ENCODE results near the gene FUT8.

FUT8 gene

DNA sequence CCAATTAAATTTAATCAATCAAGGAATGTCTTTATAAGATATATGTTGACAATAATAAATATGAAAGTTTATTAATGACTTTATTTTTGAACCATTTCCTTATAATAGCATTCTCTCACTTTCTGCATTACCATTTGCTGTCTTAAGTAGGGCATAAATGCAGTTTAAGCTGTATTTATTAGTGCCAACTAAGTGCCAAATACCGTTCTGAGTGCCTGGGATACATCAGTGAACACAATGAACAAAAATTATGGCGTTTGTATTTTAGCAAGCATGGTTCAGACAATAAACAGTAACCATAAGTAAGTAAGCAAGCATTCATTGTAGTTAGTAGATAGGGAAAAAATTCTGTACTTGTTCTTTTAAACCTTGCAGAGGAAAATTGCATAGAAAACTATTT is 145.8 kb downstream of the FUT8 start:
- no peak for DNase-seq (ENCODE audit: low spot score)

DNA sequence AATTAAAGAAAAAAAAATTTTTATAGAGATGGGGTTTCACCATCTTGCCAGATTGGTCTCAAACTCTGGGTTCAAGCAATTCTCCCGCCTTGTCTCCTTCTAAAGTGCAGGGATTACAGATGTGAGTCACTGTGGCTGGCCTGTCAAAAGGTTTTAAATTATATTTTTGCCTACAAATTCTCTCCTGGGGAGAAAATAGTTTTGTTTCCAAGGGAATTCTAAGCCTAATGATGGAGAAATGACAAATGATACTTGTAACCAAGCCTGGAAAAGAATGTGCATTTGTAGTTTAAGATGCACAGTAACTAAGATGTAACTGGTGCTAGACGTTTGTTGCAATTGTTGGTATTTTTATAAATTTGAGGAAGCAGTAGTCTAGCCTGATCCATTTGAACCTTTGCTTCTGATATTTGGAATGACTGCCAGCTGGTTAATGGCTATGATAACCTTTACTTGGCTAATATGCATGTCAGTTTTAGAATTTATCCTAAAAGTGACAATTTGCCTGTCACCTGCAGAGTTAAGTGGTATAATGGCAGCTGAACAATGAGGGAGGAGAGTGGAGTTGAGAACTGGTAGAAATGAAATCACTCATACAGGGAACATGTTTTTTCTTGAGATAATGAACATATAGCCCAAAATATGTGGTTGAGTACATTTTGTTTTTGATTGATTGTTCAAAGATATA is 148.0 kb downstream of the FUT8 start:
- no peak for DNase-seq (ENCODE audit: low spot score)

DNA sequence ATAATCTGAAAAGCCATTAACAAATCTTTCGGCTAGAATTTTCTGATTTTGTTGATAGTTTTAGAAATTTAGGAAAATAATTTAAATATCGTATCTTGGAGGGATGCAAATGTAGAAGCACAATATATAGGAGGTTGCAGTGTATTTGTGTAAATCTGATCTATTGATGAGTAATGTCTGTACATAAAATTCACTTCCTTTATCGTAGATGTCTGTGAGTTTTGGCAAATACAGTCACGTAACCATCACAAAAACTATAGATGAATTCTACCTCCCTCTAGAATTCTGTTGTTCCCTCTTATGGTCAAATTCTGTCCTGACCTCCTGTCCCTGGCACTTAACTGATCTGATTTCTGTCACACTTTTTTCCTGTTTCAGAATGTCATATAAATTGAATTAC is 151.8 kb downstream of the FUT8 start:
- no peak for DNase-seq (ENCODE audit: low spot score)

DNA sequence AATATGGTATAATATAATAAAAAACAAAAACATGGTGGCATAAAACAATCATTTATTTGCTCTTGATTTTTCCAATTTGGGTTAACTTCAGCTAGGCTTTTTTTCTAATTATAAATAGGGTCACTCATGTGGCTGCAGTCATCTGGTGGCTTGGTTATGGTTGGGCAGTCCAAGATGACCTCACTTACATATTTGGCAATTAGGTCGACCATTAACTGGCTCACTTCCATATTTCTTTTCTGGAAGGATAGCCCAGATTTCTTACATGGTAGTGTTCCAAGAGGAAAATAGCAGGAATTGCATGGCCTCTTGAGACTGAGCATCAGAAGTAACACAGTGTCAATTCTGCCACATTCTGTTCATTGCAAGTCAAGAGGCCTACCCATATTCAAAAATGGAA is 153.4 kb downstream of the FUT8 start:
- DNase-seq (ENCODE audit: low spot score), result no peak

DNA sequence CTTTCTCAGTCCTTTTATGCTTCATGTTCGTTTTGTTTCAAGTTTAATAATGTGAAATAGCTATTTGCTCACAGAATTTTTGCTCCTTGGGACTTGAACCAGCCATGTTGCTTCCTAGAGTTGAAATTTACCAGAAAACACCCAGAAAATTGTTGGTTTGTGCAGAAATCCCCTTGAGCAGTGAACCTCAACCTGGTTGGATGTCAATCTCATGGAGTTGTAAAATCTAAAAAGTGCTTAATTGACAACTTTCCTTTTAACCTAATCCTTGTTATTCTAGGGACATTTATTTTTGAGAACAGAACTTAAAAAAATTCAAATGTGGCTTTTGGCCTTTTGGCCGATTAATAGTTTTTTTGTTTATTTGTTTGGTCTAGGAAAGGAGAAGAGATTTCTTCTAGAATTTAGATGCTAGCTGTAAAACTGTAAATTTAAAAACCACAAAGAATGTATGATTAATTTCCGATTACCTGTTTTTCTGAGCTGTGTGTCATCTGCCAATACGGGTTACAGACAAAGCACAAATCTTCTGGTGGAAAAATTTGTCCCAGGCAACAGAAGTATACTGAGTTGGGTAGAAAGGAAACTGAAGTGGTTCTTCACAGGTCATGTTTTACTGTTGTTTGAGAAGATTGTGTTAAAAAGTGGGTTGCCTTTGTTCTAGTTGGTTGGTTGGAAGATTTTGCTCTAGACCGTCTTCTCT is 154.4 kb downstream of the FUT8 start:
- DNase-seq (ENCODE audit: low spot score), result no peak

DNA sequence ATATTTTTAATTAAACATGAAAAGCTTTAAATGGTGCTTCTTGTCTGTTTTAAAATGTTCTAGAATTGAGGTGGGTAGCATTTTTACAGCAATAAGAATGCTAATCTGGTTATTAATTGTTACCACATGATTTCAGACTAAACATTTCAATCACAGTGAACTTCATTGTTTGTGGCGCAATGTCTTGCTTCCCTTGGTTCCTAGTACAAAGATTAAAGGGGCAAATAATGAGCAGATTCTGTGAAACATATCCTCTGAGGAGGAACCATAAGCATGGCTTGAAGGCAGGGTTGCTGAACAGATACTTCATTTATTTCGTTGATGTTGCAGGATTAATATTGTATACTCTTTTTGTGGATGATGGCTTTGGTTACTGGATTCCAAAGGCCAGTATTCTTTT is 162.1 kb downstream of the FUT8 start:
- no peak for DNase-seq (ENCODE audit: low spot score)

DNA sequence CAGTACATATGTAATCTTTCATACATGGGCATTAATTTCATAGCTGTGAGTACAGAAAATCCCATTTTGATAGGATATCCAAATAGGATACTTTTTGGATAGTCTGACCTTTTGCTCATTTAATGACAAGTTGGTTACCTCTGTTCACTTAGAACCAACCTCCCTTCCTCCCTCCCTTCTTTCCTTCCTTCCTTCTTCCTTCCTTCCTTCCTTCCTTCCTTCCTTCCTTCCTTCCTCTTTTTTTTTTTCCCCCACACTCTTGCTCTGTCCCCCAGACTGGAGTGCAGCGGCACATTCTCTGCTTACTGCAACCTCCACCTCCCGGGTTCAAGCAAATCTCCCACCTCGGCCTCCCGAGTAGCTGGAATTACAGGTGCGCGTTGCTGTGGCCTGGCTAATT is 162.9 kb downstream of the FUT8 start:
- DNase-seq (ENCODE audit: low spot score), result no peak

DNA sequence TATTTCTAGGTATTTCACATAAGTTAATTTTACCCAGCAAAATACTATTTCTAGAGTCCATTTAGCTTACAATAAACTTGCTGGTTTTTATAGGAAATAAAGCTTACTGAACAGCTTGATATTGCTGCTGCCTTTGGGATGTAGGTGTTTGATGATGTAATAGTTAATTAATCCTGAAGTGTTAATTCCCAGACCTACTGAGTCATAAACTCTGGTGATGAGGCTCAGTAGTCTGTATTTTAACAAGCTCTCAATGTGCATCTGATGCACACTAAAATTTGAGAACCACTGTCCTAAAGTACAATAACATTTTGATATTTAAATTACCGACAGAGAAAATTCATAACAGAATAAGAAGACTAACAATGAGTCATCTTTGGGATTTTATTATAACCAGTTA is 168.4 kb downstream of the FUT8 start:
- no peak for DNase-seq (ENCODE audit: low spot score)

DNA sequence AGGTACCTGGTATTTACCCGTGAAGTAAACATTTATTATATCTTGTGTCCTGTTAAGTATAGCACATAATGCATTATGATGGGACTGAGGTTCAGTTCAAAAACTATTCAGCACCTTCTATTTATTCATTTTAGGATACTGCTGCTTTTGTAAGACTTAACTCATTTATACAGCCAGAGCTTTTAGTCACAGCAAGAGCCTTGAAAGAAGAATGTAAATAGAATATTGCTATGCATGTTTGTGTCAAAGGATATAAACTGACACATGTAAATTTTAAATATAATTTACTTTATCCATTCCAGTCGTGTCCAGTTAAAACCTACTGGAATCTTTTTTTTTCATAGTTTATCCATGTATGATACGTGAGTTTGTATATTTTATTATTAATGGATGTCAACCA is 168.8 kb downstream of the FUT8 start:
- no peak for DNase-seq (ENCODE audit: low spot score)

DNA sequence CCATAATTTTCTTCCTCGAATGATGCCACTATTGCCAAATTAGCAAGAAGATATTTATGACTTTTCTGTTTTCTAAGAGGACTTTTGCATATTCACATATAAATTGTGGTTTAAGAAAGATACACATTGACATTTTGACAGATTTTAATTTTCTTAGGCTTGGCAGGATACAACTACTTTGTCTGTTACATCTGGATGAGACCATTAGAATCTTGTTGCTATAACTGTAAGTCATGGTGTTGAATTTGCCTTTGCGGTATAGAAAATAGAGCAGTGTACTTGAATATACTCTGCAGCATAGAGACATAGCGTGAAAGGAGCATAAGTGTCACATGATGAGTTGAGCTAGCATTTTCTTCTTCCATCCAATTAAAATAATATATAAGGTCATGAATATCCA is 169.3 kb downstream of the FUT8 start:
- no peak for DNase-seq (ENCODE audit: low spot score)

DNA sequence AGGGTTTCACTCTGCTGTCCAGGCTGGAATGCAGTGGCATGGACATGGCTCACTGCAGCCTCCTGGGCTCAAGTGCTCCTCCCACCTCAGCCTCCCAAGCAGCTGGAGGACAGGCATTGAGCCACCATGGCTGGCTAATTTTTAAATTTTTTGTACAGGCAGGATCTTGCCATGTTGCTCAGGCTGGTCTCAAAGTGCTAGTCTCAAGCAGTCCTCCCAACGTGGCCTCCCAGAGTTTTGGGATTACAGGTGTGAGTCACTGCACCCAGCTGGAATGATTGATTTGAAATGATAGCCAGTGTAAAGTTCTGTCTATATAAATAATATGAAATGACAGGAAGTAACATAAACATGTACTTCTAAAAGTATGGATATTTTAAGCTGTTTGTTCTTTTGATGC is 172.7 kb downstream of the FUT8 start:
- DNase-seq (ENCODE audit: low spot score), result no peak

DNA sequence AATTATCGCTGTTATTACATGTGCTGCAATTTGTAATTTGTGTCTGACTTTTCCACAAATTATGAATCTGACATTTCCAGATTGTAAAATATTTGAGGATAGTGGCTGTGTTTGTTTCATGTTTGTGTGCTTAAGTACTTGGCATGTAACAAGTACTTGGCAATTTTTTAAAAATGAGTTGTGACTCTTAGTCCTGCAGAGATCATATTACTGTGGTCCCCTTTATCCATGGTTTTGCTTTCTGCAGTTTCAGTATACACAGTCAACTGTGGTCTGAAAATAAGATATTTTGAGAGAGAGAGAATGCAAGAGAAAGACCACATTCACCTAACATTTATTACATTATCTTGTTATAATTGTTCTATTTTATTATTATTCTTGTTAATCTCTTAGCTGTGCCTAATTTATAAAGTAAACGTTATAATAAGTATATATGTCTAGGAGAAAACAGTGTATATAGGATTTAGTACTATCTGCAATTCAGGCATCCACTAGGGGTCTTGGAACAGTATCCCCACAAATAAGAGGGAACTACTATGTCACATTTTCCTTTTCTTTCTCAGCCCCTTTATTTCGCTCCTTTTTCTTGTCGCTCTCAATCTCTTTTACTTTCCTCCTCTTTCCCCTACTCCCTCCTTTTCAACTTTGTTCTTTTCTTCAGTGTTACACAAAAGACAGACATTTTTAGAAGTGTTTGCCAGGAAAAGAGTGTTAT is 176.1 kb downstream of the FUT8 start:
- DNase-seq (ENCODE audit: low spot score), result no peak

DNA sequence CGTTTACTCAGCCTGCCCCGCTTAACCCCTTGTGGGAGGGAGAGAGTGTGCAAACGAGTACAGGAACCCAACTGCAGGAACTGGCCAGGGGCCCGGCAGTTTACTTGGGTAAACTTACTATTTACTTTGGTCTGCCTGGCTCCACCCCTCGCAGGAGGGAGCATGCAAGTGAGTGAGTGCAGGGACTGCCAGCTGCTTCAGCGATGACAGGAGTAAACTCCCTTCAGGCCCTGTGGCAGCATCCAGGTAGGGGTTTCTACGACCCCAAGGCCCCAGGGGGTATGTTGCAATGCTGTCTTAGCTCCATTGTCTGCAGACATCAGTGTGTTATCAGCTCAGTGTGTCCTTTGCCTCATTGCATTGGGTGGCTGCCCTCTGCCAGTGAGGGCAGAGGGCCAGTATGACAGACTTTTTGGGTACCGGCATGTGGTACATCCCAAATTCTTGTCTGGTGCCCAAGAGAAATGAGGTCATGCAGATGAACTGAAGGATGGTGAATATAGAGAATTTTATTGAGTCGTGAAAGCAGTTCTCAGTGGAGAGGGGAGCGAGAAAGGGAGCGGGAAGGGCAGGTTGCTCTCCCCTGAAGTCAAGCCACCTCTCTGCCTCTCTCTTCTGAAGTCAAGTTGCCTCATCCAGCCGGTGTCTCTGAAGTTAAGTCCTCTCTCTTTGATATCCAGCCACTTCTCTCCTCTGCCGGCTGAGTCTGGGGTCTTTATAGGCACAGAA is 181.8 kb downstream of the FUT8 start:
- DNase-seq (ENCODE audit: low spot score), result peak; percentile 29

DNA sequence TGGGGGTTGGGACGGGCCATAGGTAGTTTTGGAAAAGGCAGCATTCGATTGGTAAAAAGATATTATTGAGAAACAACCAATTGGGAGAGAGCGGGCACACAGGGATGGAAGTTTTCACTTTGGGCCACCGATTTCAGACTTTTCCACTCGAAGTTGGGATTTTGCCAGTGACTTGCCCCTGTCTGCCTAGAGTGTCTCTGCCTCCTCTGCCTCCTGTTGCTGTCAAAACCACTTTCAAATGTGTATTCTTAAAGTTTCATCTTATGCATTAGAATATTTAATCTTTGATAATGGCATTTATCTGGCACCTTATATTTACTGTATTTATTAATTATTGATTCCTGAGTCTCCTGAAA is 182.3 kb downstream of the FUT8 start:
- DNase-seq (ENCODE audit: low spot score), result no peak

DNA sequence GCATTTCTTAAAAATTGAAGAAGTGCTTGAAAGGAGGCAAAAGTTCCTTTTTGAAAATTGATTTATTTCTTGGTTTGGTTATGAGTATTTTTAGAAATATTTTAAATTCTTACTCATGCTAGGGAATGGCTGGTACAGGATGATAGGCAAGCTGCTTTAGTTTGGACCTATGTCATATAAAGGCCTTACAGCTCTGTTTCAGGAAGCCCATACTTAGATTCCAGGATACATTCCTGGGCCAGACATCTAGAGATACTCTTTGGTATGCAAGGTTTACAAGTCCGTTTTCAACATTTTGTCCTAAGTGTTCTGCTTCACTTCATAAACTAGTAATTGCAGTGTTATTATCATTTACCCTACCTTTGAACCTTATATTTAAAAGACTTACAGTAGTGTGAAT is 186.8 kb downstream of the FUT8 start:
- DNase-seq (ENCODE audit: low spot score), result no peak

DNA sequence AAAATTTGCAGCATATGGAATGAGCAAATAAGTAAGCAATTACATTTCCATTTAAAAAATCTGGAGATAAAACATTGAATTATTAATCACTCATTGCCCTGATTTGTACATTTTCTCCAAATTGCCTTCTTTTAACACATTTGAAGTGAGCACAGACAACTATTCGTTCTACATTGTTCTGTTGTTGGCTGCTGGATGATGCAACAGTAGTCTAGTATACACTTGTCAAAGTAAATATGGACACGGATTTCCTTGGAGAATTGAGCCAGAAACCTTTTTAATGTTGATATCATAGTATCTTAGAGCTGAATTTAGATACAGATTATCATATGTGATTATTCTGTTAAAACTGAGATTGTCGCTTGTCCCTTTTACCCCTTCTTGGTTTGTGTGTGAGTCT is 188.2 kb downstream of the FUT8 start:
- no peak for DNase-seq (ENCODE audit: low spot score)

DNA sequence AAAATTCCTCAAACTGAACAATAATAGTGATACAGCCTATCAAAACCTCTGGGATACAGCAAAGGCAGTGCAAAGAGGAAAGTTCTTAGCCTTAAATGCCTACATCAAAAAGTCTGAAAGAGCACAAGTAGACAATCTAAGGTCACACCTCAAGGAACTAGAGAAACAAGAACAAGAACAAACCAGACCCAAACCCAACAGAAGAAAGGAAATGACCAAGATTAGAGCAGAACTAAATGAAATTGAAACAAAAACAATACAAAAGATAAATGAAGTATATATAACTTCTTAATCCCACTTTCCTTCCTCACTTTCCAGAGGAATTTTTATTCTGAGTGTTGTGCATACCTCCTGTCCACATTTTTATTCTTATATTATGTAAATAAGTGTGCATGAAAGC is 192.0 kb downstream of the FUT8 start:
- DNase-seq (ENCODE audit: low spot score), result no peak

DNA sequence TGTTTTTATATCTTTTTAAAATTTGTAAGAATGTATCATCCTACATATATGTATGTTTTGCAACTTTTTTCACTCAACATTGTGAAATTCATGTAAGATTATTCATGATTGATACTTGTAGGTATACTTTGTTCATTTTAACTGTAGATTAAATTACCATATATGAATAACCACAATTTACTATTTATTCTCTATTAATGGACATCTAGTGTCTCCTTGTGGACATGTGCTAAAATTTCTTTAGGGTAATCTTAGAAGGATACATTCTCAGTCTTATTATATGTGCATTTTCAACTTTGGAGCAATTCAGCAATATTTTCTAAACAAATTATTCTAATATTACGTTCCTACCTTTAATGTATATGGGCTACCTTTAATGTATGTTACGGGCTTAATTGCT is 192.4 kb downstream of the FUT8 start:
- DNase-seq (ENCODE audit: low spot score), result no peak

DNA sequence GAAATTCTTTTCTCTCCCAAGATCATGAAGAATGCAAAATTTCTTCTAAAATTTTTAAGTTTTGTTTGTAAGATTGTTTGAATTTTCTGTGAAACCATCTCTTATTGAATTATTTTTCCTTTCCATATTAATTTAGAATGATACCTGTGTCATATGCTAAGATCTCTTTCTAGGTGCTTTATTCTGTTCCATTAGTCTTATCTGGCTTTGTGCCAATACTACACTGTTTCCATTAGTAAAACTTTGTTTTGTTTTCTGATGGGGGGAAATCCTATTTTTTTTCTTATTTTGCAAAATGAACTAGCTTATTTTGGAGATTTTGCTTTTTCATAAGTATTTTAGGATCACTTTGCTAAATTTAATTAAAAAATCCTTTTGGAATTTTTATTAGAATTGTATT is 193.9 kb downstream of the FUT8 start:
- DNase-seq (ENCODE audit: low spot score), result no peak

DNA sequence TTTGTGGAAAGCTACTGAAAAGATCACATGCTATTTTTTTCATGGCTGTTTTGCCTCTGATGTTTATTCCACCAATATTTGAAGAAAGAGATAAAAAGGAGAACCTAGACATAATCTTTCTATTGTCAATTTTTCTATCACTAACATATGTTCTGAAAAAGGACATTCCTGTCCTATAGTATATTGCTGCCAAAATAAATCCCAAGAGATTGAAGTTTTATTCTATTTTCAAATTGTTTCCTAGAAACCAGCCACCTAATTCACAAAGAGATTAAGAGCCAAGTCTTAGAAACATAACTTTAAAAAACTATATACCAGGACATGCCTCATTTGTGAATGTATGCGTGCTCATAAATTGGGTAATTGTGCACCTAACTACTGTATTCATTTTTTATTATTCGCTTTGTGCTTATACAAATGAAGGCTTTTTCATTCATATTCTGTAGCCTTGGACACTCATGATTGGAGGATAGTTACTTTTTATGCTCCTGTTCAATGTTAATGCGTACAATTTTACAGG is 200.7 kb downstream of the FUT8 start:
- no peak for DNase-seq (ENCODE audit: low spot score)

DNA sequence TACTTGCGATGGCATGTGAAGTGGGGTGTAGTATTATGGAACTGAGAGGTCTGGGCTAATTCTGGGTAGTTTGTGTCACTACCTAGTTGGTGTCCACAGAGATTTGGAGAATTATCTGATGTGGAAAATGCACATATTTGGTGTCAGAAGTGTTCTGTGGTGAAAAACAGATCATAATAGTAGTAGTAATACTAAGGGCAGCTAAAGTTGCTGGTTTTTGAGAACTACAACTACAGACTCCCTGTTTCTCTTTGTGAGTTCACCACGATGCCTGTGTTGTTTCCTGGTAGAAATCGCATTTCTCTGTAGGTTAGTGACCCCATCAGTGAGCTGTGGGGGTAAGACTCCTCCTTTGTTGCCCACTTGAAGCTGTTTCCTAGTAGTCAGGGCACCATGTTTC is 206.5 kb downstream of the FUT8 start:
- no peak for DNase-seq (ENCODE audit: low spot score)

DNA sequence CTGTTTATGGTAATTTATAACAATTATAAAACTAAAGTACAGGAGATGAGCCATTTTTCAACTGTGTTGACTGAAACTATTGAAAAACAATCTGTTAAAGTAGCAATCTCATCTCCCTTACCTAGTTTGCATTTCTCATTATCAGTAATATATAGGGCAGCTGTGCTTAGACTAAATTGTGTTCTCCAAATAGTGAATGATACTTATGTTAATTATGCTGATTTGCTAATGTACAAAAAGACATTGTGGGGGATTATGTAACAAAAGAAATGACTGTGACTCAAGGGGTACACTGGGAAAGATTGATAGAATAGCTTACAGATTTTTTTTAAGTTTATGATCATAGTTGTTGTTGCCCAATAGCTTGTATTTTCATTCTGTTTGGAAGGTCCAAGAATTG is 207.7 kb downstream of the FUT8 start:
- no peak for DNase-seq (ENCODE audit: low spot score)

DNA sequence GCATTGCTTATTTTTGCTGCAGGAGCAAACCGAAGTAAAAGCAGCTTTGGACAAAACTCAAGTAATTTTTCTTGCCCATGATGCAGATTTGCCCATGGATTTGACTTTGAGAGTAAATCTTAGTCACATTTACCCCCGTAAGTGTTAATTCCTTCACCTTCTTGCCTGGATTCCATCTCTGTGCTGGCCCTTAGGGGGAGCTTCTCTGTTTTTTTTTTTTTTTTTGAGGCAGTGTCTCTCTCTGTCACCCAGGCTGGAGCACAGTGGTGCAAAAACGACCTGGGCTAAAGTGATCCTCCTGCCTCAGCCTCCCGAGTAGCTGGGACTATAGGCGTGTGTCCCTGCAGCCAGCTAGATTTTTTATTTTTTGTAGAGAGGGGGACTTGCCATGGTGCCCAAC is 210.2 kb downstream of the FUT8 start:
- DNase-seq (ENCODE audit: low spot score), result no peak

All from HuH-7 (cell line).